Measurements from ENCODE around the gene SERINC4. TPM values are rescaled to one million over a fixed set of nuclear protein-coding genes. Genes with fewer than 3 reads are reported as not detected.

SERINC4 gene
- total RNA-seq, 1 donor from 2014 or later, result 0.11 TPM

GRCh38 chr15:43772624-43773023 lies 27.4 kb downstream of the SERINC4 start:
- intact Hi-C loops (cut with micrococcal nuclease), result no loop called here
- CTCF ChIA-PET, result no interaction called here

DNA sequence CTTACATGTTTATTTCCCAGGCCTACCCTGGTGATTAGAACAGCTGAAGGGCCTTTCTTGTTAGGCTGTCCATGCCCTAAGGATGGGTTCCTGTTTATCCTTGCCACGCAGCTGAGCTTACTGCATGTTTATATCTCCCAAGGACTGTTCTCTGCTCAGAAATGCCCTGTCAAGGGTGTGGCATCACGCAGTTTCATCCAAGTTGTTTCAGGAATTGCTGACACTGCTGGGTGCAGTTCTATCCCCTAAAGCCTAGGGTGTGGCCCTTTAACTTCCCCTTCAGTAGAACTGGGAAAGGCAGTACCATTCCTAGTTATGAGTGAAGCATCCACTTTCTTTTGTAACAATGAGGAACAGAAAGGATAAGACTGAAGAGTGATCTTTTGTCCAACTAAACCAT lies 28.2 kb downstream of the SERINC4 start:
- Mint-ChIP-seq H3K27me3 (no peaks in the 10 kb centered on the region), H3K9me3 (no peaks in the 10 kb centered on the region), H3K36me3 (ENCODE audit: low read depth) (peaks cover 89% of the 10 kb centered on the region), H3K4me3 (no peak overlapping the region), H3K27ac (no peak overlapping the region), H3K4me1 (peaks cover 37% of the 10 kb centered on the region)
- DNase-seq, result no peak
- no peak for ATAC-seq (ENCODE audit: low read depth)
- intact Hi-C loops (cut with micrococcal nuclease), result no loop called here
- CTCF ChIA-PET, result interaction anchor here (1.2 to 1.4 kb wide), 3 partner anchors 25 to 38 kb away, joined by 3 read pairs; no protein-coding TSS in a partner anchor
- TF ChIP-seq CTCF (IDR thresholded peaks at IDR 0.05), result no peak
- POLR2A ChIA-PET, result interaction anchor here (0.6 to 10.1 kb wide), 5 partner anchors 17 to 814 kb away, joined by 3 to 509 read pairs (median 5); partner anchors contain the start of genes HYPK, SERF2 and SERINC4

More at GRCh38 chr15:43772624-43773023, 27.4 kb downstream of the SERINC4 start:
- Mint-ChIP-seq H3K4me1 (peaks cover 42% of the 10 kb centered on the region), H3K9me3 (no peaks in the 10 kb centered on the region), H3K36me3 (ENCODE audit: low read depth) (peaks cover 89% of the 10 kb centered on the region), H3K27me3 (no peaks in the 10 kb centered on the region), H3K4me3 (no peak overlapping the region), H3K27ac (no peak overlapping the region)
- no peak for ATAC-seq (ENCODE audit: low read depth)
- DNase-seq, result no peak
- POLR2A ChIA-PET, result interaction anchor here (1.6 to 10.1 kb wide), 3 partner anchors 18 to 36 kb away, joined by 5 to 509 read pairs (median 14); partner anchors contain the start of genes HYPK, SERF2 and SERINC4
- no peak for TF ChIP-seq CTCF (IDR thresholded peaks at IDR 0.05)

DNA sequence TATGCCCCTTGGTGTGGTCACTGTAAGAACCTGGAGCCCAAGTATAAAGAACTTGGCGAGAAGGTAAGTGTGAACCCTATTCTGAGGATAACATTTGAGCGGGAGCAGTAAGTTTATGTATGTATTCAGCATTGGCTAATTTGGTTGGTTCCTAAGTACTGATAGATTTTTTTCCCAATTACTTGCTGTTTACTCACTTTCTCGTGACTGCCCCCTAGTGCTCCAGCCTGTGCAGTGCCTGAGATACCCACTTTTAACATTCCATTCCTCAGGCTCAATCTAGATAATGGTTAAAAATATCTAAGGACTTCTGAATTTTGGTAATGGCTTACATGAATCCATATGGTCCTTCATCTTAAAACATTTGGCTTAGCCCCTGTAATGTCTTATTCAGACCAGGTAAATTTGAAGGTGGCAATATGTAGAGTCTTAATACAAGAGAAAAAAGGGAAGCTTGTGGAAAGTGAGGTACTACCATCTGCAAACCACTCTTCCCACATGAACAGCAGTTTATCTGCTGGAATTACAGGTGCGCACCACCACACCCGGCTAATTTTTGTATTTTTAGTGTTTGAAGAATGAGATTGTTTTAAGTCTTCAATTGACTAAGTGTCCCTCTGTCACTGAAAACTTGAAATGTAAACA lies 30.3 kb downstream of the SERINC4 start:
- peaks cover 21% of the 10 kb centered on the region for H3K4me1 Mint-ChIP-seq
- peak; percentile 75 for TF ChIP-seq CTCF (IDR thresholded peaks at IDR 0.05)
- DNase-seq, result no peak
- H3K4me3 Mint-ChIP-seq, result no peak overlapping the region
- H3K27ac Mint-ChIP-seq, result peak overlapping the region; percentile 6
- ChIA-PET CTCF (interaction anchor here (0.8 to 2.3 kb wide), 8 partner anchors 14 to 55 kb away, joined by 3 to 12 read pairs (median 4); partner anchors contain the start of genes MFAP1 and SERF2), POLR2A (interaction anchor here (0.6 to 10.1 kb wide), 8 partner anchors 15 to 448 kb away, joined by 3 to 509 read pairs (median 4); partner anchors contain the start of genes HYPK, SERF2, SERINC4 and TP53BP1)
- no peaks in the 10 kb centered on the region for H3K27me3 Mint-ChIP-seq
- ATAC-seq (ENCODE audit: low read depth), result peak; percentile 85
- peaks cover 92% of the 10 kb centered on the region for H3K36me3 Mint-ChIP-seq (ENCODE audit: low read depth)
- H3K9me3 Mint-ChIP-seq, result no peaks in the 10 kb centered on the region
- intact Hi-C loops (cut with micrococcal nuclease), result no loop called here

DNA sequence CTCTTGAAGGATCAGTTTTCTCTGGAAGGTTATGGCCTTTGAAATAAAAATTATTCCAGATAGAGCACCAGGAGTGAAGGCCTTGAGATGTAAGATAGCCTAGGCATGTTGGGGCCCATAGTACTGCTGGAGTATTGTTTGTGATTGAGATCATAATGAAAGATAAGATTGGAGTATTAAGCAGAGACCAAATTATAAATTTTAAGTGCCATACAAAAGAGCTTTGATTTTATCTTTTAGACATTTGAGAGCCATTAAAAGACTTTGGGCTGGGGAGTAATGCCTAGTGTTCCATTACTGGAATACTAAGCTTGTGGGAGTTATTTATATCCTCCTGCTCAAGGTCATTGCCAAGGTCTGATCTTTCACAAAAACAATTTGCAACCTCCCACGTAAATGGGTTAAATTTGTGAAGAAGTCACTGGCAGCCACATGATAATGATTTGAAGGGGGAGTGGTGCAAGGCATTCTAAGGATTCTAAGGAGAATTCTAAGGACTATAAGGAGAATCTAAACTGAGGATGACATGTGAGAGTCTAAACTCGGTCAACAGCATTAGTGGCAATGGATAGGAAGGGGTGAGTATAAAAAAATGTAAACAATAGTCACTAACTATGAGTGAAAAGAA lies 36.1 kb downstream of the SERINC4 start:
- Mint-ChIP-seq H3K9me3 (no peaks in the 10 kb centered on the region), H3K27ac (no peak overlapping the region), H3K4me1 (no peaks in the 10 kb centered on the region), H3K4me3 (no peak overlapping the region), H3K27me3 (no peaks in the 10 kb centered on the region), H3K36me3 (ENCODE audit: low read depth) (peaks cover 80% of the 10 kb centered on the region)
- TF ChIP-seq CTCF (IDR thresholded peaks at IDR 0.05), result no peak
- ATAC-seq (ENCODE audit: low read depth), result no peak
- ChIA-PET POLR2A (interaction anchor here (1.2 to 1.5 kb wide), 2 partner anchors 11 to 19 kb away, joined by 3 read pairs; no protein-coding TSS in a partner anchor), CTCF (no interaction called here)
- DNase-seq, result no peak
- intact Hi-C loops (cut with micrococcal nuclease), result no loop called here

- ATAC-seq (ENCODE audit: low read depth) (no peak), DNase-seq (no peak)
- POLR2A ChIA-PET, result no interaction called here
- peaks cover 77% of the 10 kb centered on the region for H3K36me3 Mint-ChIP-seq (ENCODE audit: low read depth)
- intact Hi-C loops (cut with micrococcal nuclease), result no loop called here
- H3K27ac Mint-ChIP-seq, result no peak overlapping the region
- no peak for TF ChIP-seq CTCF (IDR thresholded peaks at IDR 0.05)
- no peak overlapping the region for H3K4me3 Mint-ChIP-seq
- H3K9me3 Mint-ChIP-seq, result no peaks in the 10 kb centered on the region
- H3K27me3 Mint-ChIP-seq, result no peaks in the 10 kb centered on the region
- H3K4me1 Mint-ChIP-seq, result no peaks in the 10 kb centered on the region
- CTCF ChIA-PET, result interaction anchor here (0.6 kb wide), 1 partner anchor 937 kb away, joined by 3 read pairs; no protein-coding TSS in a partner anchor
Measured at GRCh38 chr15:43762824-43763223, 37.2 kb downstream of the SERINC4 start.
